Measurements from ENCODE around the gene IRF2BP1.
A peak's percentile ranks its signal among the peaks of the same experiment; 100 is the strongest.
"Not testable (repeated sequence)": the region's sequence is repeated elsewhere in the genome, so short reads cannot be mapped to it uniquely, and the experiment has no call there.

The IRF2BP1 gene

DNA sequence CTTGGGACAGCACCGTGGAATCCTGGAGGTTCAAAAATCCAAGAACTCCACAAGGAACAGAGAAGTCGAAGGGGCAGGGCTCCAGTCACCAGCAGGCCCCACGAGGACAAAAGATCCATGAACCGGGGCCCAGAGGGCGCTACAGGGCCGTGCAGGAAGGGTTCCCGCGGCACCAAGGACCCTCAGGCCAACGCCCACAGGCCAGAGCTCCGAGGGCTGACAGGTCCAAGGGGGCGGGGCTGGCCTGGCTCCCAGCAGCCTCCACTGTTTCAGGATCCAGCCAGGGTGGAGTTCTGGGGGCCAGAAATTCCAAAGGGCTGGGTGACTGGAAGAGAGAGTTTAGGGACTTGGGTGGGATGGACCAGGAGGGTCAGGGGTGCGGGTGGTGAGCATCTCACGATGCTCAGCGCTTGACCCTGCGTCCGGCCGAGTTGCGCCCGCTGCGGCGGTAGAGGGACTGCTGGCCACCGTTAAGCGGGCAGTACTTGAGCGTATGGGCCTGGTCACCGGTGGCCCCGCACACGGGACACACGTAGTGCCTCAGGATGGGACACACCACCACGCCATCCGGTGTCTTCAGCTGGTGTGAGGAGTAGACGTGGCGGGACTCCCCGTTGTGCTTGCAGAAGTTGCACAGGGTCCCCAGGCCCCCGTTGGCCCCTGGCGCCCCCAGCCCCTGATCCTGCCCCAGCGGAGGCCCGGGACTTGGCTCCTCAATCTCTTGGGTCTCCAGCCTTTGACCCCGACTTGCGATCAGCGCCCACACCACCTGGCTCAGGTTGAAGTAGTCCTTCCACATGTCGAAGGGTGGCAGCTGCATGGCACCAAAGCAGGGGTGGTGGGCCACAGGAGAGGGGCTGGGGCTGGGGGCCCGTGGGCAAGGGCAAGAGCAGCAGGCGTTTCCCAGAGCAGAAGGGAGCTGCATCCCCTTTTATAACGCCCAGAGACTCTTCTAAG, 28.2 kb upstream of the IRF2BP1 start, which contains the start of gene NANOS2:
NANOS2 (minus strand) TSS at position 905 of the 957 bp plus-strand sequence; CDS start at position 820, 85 bp downstream.
- TF ChIP-seq POLR2A (IDR thresholded peaks at IDR 0.05; ENCODE audit: low read depth, low read length) = no peak
- no peak for FAIRE-seq
- DNase-seq (ENCODE audit: insufficient read length, low spot score) = no peak

DNA sequence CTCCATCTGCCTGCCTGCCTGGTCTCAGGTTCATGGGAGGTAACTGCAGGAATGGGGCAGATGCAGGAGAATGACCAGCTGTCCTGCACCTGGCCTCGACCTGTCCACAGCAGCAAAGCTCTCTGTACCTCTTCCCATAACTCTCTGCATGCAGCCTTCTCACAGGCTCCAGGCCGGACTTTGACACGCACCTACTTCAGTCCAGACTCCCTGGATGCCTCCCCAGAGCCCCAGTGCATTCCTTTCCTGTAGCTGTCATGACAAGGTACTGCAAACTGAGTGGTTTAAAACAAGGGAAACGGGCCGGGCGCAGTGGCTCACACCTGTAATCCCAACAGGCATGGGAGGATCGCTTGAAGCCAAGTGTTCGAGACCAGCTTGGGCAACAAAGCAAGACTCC, 25.4 kb upstream of the IRF2BP1 start:
- no peak for TF ChIP-seq POLR2A (IDR thresholded peaks at IDR 0.05; ENCODE audit: low read depth, low read length)
- FAIRE-seq (no peak), DNase-seq (ENCODE audit: insufficient read length, low spot score) (no peak)

DNA sequence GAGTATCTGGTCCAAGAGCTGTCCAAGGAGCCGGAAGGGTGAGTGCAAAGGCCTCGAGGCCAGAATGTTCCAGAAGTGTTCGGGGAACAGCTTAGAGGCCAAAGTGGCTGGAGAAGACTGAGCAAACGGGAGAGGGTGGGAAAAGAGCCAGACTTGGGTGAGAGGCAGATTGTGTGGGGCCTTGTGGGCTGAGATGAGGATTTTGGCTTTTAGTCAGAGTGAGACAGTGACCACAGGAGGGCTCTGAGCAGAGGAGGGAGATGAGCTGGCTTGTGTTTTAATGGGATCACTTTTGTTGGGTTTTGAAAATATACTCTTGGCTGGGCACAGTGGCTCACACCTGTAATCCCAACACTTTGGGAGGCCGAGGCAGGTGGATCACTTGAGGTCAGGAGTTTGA, 23.0 kb upstream of the IRF2BP1 start:
- TF ChIP-seq POLR2A (IDR thresholded peaks at IDR 0.05; ENCODE audit: low read depth, low read length) = no peak
- DNase-seq (ENCODE audit: insufficient read length, low spot score) = no peak
- FAIRE-seq = no peak

DNA sequence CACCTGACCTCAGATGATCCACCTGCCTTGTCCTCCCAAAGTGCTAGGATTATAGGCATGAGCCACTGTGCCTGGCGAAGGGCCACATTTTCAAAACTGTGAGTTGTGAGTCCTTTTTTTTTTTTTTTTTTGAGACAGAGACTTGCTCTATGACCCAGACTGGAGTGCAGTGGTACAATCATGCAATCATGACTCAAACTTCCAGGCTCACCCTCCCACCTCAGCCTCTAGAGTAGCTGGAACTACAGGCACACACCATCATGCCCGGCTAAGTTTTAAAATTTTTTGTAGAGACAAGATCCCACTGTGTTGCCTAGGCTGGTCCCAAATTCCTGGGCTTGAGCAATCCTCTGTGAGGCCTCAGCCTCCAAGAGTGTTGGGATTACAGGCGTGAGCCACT, 20.3 kb upstream of the IRF2BP1 start:
- DNase-seq (ENCODE audit: insufficient read length, low spot score) = no peak
- no peak for TF ChIP-seq POLR2A (IDR thresholded peaks at IDR 0.05; ENCODE audit: low read depth, low read length)
- FAIRE-seq = no peak

DNA sequence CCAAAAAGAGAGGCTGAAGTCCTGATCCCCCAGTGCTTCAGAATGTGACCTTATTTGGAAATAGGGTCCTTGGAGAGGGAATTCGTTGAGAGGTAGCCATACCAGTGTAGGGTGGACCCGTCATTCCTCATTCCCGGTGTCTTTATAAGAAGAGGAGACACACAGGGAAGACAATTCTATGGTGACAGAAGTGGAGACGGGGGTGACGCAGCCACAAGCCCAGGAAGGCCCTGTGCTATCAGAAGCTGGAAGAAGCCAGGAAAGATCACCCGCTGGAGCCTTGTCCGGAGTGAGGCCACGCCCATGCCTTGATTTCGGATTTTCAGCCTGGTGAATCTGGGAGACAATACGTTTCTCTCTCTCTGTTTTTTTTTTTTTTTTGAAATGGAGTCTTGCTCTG, 19.1 kb upstream of the IRF2BP1 start:
- TF ChIP-seq POLR2A (IDR thresholded peaks at IDR 0.05; ENCODE audit: low read depth, low read length) = no peak
- DNase-seq (ENCODE audit: insufficient read length, low spot score) (no peak), FAIRE-seq (no peak)

DNA sequence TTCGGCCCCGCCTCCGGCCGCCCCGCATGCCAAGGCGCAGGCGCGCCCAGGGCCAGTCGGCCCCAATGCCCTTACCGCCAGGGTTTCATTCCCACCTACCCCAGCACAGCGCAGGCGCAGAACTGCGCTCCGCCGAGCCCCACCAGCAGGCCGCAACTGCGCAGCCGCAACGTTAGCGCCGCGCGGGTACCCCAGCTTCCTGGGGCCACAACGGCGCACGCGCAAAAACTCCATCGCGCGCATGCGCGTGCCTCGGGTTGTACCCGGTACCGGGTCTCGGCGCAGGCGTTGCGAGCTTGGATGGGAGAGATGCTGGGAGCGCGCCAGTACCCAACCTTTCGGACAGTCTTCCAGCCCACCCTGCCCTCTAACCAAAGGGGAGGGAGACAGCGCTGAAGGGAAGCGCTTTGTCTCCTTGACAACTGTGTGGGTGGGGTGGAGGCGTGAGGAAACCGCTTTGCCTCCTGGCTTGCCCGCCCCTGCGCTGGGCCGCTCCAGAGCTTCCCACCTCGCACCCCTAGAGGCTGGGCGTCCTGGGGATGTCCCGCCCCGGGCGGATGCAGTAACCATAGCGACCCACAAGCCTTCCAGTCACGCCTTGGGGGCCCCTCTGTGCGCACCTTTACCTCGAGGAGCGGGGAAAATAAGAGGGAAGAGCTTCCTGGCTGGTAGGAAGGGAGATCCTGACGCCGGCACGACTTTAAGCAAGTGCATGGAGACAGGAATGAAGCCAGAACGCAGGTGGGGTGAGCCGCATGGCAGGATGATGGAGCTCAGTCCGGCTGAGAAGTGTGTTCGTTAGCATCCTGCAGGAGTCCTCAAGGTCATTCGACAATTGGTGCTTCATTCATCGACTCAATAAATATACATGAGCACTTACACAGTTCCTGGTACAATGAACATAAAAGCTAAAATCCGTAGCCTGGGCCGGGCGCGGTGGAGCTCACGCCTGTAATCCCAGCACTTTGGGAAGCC, 17.0 kb upstream of the IRF2BP1 start:
- TF ChIP-seq POLR2A (IDR thresholded peaks at IDR 0.05; ENCODE audit: low read depth, low read length) = peak; percentile 69
- FAIRE-seq (peak; percentile 6), DNase-seq (ENCODE audit: insufficient read length, low spot score) (peak; percentile 99)

DNA sequence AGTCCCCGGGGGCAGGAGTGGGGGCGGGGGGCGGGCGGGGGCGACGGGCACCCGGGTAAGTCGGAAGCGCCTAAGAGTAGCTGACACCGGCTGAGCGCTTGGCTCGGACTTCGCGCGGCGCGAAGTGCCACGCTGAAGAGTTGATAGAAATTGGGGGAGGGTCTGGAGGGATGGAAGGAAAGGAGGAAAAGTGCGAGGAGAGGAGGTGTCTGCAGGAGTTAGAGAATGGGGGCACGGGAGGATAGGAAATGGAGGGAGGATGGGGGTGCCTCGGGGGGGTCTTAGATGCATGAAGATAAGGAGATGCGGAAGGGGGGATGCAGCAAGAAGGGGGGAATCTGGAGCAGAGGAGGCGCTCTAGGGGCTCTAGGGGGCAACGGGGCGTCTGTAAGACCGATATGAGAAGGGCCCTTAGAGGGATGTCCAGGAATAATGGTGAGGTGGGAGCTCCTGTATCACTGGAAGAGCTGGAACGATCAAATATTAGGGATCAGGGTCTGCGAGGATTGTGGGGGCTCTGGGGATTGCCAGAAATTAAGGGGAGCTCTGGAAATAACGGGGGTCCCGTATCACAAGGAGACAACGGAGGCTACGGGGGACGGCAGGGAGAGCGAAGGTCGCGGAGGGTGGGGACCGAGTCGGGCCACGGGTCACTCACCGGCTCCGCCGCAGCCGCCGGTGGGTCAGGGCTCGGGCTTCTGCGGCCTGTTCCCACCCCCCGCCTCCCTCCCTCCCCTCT, 16.1 kb upstream of the IRF2BP1 start, which contains the start of gene MYPOP:
MYPOP (minus strand) TSS at position 702 of the 739 bp plus-strand sequence. CDS start 840 bp downstream, outside the sequence.
- TF ChIP-seq POLR2A (IDR thresholded peaks at IDR 0.05; ENCODE audit: low read depth, low read length) = 0 out of 2 replicates have a peak, but pooled peaks have one; percentile 25
- DNase-seq (ENCODE audit: insufficient read length, low spot score) (no peak), FAIRE-seq (no peak)

DNA sequence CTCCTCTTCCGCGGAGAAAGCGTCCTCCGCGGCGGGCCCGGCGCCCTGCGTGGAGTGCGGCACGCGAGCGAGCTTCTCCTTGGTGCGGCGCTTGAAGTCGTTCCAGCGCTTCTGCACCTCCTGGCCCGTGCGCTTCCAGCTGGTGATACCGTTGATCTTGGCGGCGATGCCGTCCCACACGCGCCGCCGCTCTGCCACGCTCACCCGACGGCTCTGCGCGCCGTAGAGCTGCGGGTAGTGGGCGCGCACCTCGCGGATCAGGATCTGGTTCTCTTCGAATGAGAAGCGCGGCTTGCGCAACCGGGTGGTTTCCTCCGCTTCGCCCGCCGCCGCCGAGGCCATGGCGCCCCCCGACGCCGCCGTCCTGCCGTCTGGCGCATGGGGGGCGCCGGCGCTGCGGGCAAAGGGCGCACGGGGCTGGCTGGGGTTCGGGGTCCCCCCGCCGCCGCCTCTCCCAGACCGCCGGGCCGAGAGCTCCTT, 15.5 kb upstream of the IRF2BP1 start:
- TF ChIP-seq POLR2A (IDR thresholded peaks at IDR 0.05; ENCODE audit: low read depth, low read length) = no peak
- FAIRE-seq (no peak), DNase-seq (ENCODE audit: insufficient read length, low spot score) (no peak)

DNA sequence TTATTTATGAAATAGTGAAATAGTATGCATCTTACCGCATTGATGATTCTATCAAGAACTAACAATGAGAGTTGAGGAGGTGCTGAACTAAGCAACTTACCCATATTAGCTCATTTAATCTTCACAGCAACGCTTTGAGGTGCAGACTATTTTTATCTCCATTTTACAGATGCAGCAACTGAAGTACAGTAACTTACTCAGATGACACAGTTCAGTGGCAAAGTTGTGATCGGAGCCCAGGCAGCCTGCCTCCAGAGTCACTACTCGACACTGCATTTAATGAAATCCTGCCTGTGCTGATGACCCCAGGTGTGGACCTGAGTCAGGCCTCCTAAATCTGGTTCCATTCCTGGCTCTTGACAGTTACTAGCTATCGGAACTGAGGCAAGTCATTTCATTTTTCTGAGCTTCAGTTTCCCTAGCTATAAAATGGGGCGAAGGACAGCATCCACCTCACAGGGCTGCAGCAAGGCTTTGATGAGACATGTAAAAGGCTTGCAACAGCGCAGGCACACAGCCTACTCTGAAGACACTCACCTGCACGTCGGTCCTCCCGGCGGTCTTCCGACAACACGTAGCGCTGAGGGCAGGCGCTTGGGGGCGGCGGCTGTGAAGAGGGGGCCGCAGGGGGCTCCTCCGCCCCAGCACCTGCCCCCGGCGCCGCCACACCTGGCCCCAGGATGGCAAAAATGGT, 14.9 kb upstream of the IRF2BP1 start:
- FAIRE-seq (no peak), DNase-seq (ENCODE audit: insufficient read length, low spot score) (no peak)
- no peak for TF ChIP-seq POLR2A (IDR thresholded peaks at IDR 0.05; ENCODE audit: low read depth, low read length)

DNA sequence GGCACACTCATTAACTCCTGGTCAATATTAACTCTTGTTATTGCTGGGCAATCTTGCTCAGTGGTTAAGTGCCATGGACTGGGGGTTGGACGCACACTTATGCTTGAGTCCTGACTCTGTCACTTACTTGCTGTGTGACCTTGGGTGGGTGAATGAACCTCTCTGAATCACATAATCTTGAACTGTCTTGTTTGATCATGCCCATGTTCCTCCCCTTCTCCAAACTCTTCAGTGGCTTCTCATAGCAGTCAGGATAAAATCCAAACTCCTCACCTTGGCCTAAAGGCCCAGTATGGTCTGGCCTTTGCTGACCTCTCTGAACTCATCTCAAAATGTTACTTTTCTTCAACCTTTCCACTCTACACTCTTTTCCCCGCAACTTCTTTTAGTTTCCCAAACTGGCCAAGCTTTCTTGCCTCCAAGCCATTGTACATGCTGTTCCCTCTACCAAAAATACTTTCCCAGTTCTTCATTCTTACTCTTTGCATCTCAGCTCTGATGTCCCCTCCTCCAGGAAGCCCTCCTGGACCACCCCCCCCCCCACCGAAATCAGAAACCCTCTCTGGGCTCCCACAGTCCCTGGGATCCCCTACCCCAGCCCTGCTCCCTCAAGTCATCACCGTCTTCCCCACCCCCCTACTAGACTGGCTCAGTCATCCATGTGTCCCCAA, 14.1 kb upstream of the IRF2BP1 start:
- FAIRE-seq = no peak
- no peak for TF ChIP-seq POLR2A (IDR thresholded peaks at IDR 0.05; ENCODE audit: low read depth, low read length)
- no peak for DNase-seq (ENCODE audit: insufficient read length, low spot score)

DNA sequence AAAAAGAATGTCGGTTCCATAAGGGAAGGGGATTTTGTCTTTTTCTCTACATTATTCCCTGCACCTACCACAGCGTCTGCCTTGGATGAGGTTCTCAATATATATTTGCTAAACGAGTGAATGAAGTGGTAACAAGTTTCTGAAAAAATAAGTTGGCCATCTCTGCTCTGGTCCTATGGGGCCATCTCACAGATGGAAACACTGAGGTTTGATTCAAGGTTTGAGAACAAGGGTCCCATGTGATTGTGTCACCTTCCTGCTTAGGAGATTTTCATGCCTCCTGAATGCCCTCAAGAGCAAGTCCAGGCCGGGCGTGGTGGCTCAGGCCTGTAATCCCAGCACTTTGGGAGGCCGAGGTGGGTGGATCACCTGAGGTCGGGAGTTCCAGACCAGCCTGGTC, 13.3 kb upstream of the IRF2BP1 start:
- TF ChIP-seq POLR2A (IDR thresholded peaks at IDR 0.05; ENCODE audit: low read depth, low read length) = no peak
- FAIRE-seq = no peak
- no peak for DNase-seq (ENCODE audit: insufficient read length, low spot score)

DNA sequence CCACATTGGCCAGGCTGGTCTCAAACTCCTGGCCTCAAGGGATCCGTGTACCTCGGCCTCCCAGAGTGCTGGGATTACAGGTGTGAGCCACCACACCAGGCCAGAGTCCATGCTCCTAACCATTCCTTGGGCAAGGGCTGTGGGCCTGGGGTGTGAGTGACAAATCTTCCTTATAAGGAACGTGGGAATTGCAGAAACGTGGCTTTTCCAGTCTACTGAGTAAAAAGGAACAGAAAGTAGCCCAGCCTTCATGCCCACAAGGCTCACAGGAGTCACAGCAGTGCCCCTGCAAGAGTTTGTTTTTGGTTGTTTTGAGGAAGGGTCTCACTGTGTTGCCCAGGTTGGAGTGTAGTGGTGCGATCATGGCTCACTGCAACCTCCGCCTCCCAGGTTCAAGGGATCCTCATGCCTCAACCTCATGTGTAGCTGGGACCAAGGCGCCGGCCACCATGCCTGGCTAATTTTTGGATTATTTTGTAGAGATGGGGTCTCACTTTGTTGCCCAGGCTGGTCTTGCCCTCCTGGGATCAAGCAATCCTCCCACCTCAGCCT, 11.4 kb upstream of the IRF2BP1 start:
- TF ChIP-seq POLR2A (IDR thresholded peaks at IDR 0.05; ENCODE audit: low read depth, low read length) = no peak
- no peak for DNase-seq (ENCODE audit: insufficient read length, low spot score)
- no peak for FAIRE-seq

DNA sequence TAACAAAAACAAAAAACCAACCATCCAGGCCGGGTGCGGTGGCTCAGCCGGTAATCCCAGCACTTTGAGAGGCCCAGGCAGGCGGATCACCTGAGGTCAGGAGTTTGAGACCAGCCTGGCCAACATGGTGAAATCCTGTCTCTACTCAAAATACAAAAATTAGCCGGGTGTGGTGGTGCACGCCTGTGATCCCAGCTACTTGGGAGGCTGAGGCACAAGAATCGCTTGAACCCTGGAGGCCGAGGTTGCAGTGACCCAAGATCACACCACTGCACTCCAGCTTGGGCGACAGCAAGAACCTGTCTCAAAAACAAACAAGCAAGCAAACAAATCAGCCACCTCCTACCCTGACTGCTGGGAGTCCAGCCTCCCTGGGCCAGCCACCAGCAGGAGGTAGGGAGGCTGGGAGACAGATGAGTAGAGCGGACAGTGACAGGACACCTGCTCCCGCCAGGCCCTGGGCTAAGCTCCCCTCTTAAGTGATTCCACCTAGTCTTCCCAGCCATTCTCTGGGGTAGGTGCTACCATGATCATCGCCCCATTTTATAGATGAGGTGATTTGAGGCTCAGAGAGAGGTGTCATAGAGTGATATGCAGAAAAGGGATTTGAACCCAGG, 10.2 kb upstream of the IRF2BP1 start:
- DNase-seq (ENCODE audit: insufficient read length, low spot score); FAIRE-seq: not testable (repeated sequence)
